H9 (cell line): ENCODE data around the gene HIF1A. TPM values are rescaled to one million over a fixed set of nuclear protein-coding genes. Genes with fewer than 3 reads are reported as not detected.
A peak's percentile ranks its signal among the peaks of the same experiment; 100 is the strongest.

ENCODE experiments used
- DNase-seq: peaks from one replicate; pipeline ENCODE4 v3.0.0-alpha.2; 2017
- H2AFZ ChIP-seq: one replicate; pipeline ENCODE4 v1.6.1; 2013; ENCODE audit warnings: mild to moderate bottlenecking, low read length, control low read depth, moderate library complexity
- H2AK5ac ChIP-seq: 2 replicates; pipeline ENCODE4 v1.6.1; 2013; ENCODE audit warnings: low read length, control low read depth, mixed read lengths; ENCODE audit not compliant: insufficient read length
- H2BK120ac ChIP-seq: one replicate; pipeline ENCODE4 v1.6.1; 2013; ENCODE audit warnings: low read depth, mild to moderate bottlenecking, low read length, control low read depth, inconsistent platforms; ENCODE audit not compliant: poor library complexity, severe bottlenecking
- H2BK12ac ChIP-seq: 2 replicates; pipeline ENCODE4 v1.6.1; 2013; ENCODE audit warnings: low read length, control low read depth, mixed read lengths, low read depth; ENCODE audit not compliant: insufficient read length
- H2BK15ac ChIP-seq: 2 replicates; pipeline ENCODE4 v1.6.1; 2013; ENCODE audit warnings: low read depth, low read length, control low read depth
- H2BK20ac ChIP-seq: one replicate; pipeline ENCODE4 v1.6.1; 2013; ENCODE audit warnings: low read depth, mild to moderate bottlenecking, low read length, control low read depth, inconsistent platforms; ENCODE audit not compliant: poor library complexity, severe bottlenecking
- H2BK5ac ChIP-seq: 2 replicates; pipeline ENCODE4 v1.6.1; 2013; ENCODE audit warnings: low read length, control low read depth, mixed read lengths; ENCODE audit not compliant: insufficient read length
- H3K14ac ChIP-seq: 2 replicates; pipeline ENCODE4 v1.6.1; 2013; ENCODE audit warnings: low read length, control low read depth; ENCODE audit not compliant: insufficient read depth
- H3K18ac ChIP-seq: 2 replicates; pipeline ENCODE4 v1.6.1; 2013; ENCODE audit warnings: low read depth, mild to moderate bottlenecking, mixed read lengths, low read length, control low read depth; ENCODE audit not compliant: insufficient read length
- H3K23ac ChIP-seq: 2 replicates; pipeline ENCODE4 v1.6.1; 2013; ENCODE audit warnings: low read length, control low read depth, mixed read lengths, low read depth; ENCODE audit not compliant: insufficient read length
- H3K23me2 ChIP-seq: 2 replicates; pipeline ENCODE4 v1.6.1; 2013; ENCODE audit warnings: low read depth, mild to moderate bottlenecking, mixed read lengths, low read length, control low read depth; ENCODE audit not compliant: insufficient read length, poor library complexity, severe bottlenecking
- H3K27ac ChIP-seq: 2 replicates; pipeline ENCODE4 v1.5.1; 2013; ENCODE audit warnings: low read length, control low read depth, mixed read lengths, low read depth; ENCODE audit not compliant: insufficient read length
- H3K27me3 ChIP-seq: 2 replicates; pipeline ENCODE4 v1.6.1; 2013; ENCODE audit warnings: low read length, control low read depth, inconsistent platforms; ENCODE audit not compliant: insufficient read depth
- H3K4ac ChIP-seq: 2 replicates; pipeline ENCODE4 v1.6.1; 2013; ENCODE audit warnings: low read depth, mild to moderate bottlenecking, control low read depth, inconsistent platforms, low read length, moderate library complexity
- H3K4me1 ChIP-seq: 2 replicates; pipeline ENCODE4 v1.6.1; 2013; ENCODE audit warnings: low read length, control low read depth, inconsistent platforms; ENCODE audit not compliant: insufficient read depth
- H3K4me2 ChIP-seq: 2 replicates; pipeline ENCODE4 v1.6.1; 2013; ENCODE audit warnings: low read length, control low read depth, mixed read lengths; ENCODE audit not compliant: insufficient read length, insufficient read depth
- H3K56ac ChIP-seq: 2 replicates; pipeline ENCODE4 v1.6.1; 2013; ENCODE audit warnings: low read depth, mild to moderate bottlenecking, mixed read lengths, low read length, control low read depth; ENCODE audit not compliant: insufficient read length
- H3K79me1 ChIP-seq: 2 replicates; pipeline ENCODE4 v1.6.1; 2013; ENCODE audit warnings: low read depth, mild to moderate bottlenecking, moderate library complexity, low read length, control low read depth, inconsistent platforms; ENCODE audit not compliant: insufficient read depth, poor library complexity, severe bottlenecking
- H3K79me2 ChIP-seq: 2 replicates; pipeline ENCODE4 v1.6.1; 2013; ENCODE audit warnings: low read length, control low read depth, inconsistent platforms; ENCODE audit not compliant: insufficient read depth
- H3K9ac ChIP-seq: 2 replicates; pipeline ENCODE4 v1.6.1; 2013; ENCODE audit warnings: low read length, control low read depth, mixed read lengths; ENCODE audit not compliant: insufficient read length; ENCODE audit errors: extremely low read depth
- H3K9me3 ChIP-seq: one replicate; pipeline ENCODE4 v1.6.1; 2013; ENCODE audit warnings: low read depth, low read length, inconsistent platforms; ENCODE audit not compliant: control insufficient read depth
- H3T11ph ChIP-seq: one replicate; pipeline ENCODE4 v1.6.1; 2013; ENCODE audit warnings: mild to moderate bottlenecking, low read length, control low read depth, inconsistent platforms
- H4K20me1 ChIP-seq: one replicate; pipeline ENCODE4 v1.6.1; 2013; ENCODE audit not compliant: control insufficient read depth, insufficient read length, insufficient read depth
- H4K5ac ChIP-seq: 2 replicates; pipeline ENCODE4 v1.6.1; 2013; ENCODE audit warnings: low read depth, mild to moderate bottlenecking, mixed read lengths, low read length, control low read depth; ENCODE audit not compliant: insufficient read length
- H4K8ac ChIP-seq: replicated peaks from 2 replicates; pipeline ENCODE4 v1.6.1; 2013; ENCODE audit warnings: low read length, control low read depth, mixed read lengths, low read depth; ENCODE audit not compliant: insufficient read length
- H4K91ac ChIP-seq: 2 replicates; pipeline ENCODE4 v1.6.1; 2013; ENCODE audit warnings: low read depth, mild to moderate bottlenecking, moderate library complexity, mixed read lengths, low read length, control low read depth; ENCODE audit not compliant: insufficient read length
- H3K27ac Mint-ChIP-seq, 3 experiments: 2 replicates in 2 of 3; 3 replicates in 1 of 3; pipeline ENCODE4 v1.8.0; 2020 to 2021; ENCODE audit warnings: mixed read lengths in 3 of 3, mild to moderate bottlenecking in 1 of 3, moderate library complexity in 1 of 3
- H3K27me3 Mint-ChIP-seq: 2 replicates; pipeline ENCODE4 v1.8.0; 2021; ENCODE audit warnings: low read depth, mild to moderate bottlenecking, moderate library complexity, mixed read lengths
- H3K36me3 Mint-ChIP-seq, 3 experiments: 2 replicates in 2 of 3; 3 replicates in 1 of 3; pipeline ENCODE4 v1.8.0; 2020 to 2021; ENCODE audit warnings: low read depth in 3 of 3, mixed read lengths in 3 of 3; ENCODE audit not compliant: insufficient read depth in 1 of 3
- H3K4me1 Mint-ChIP-seq, 2 experiments: 2 replicates each; pipeline ENCODE4 v1.8.0; 2020; ENCODE audit warnings: mixed read lengths in 2 of 2
- H3K4me3 Mint-ChIP-seq, 2 experiments: 2 replicates in 1 of 2; 3 replicates in 1 of 2; pipeline ENCODE4 v1.8.0; 2020 to 2021; ENCODE audit warnings: mild to moderate bottlenecking in 2 of 2, mixed read lengths in 2 of 2, moderate library complexity in 1 of 2
- H3K9me3 Mint-ChIP-seq, 2 experiments: 2 replicates in 1 of 2; 3 replicates in 1 of 2; pipeline ENCODE4 v1.8.0; 2020; ENCODE audit warnings: mild to moderate bottlenecking in 2 of 2, mixed read lengths in 2 of 2, moderate library complexity in 1 of 2
- WGBS: extraction: QIAGEN DNeasy Blood & Tissue Kit; methylation state at CpG from one replicate; pipeline ENCODE4 v1.1.7; 2013; ENCODE audit warnings: missing lambda C conversion rate, low lambda C conversion rate, mixed read lengths; ENCODE audit not compliant: insufficient read length; ENCODE audit errors: extremely low coverage; 5-methylcytosine and 5-hydroxymethylcytosine counted together
- total RNA-seq: library from RNA; stranded (reverse); gene quantifications from 2 replicates; pipeline ENCODE4 v1.2.1, GENCODE V29; 2021
- TF ChIP-seq, protein P1 (sequence below): fragments of 200-600 bp; sonication (generic); conservative IDR thresholded peaks from 3 replicates; pipeline ENCODE4 v1.8.0; 2021; ENCODE audit warnings: antibody characterized with exemption, mild to moderate bottlenecking

Gene HIF1A
- total RNA-seq, 1 experiment from 2014 or later: 154 TPM

DNA sequence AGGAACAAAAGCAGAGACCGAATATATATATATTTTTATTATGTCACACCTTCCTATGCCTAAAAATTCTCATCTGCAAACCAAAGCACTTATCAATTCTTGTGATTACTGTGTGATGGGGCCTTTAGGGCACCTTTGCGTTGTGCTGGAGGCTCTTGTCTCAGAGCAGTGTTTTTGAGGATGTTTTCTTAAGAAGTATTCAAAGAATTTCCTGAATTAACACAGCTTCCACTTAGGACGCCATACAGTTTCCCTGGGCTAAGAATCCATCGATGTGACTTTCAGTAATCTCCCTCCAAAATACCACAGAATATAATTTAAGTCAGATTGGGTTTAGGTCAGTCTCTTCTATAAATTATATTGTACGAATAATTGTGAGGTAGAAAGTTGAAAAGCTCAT, 22.0 kb upstream of the HIF1A start:
- Histone ChIP-seq H3K9me3 (no peaks in the 10 kb centered on the region), H2AK5ac (no peak overlapping the region), H2BK20ac (no peak overlapping the region), H4K91ac (no peak overlapping the region), H3K9ac (no peak overlapping the region), H3K79me1 (no peaks in the 10 kb centered on the region), H2BK12ac (no peak overlapping the region), H3K23ac (no peak overlapping the region), H3K56ac (no peak overlapping the region), H3K4me1 (peaks cover 2% of the 10 kb centered on the region; the same call in 1 of the 2 replicates), H3K23me2 (no peaks in the 10 kb centered on the region), H2BK15ac (no peak overlapping the region), H3K27me3 (no peaks in the 10 kb centered on the region), H2AFZ (no peak overlapping the region), H2BK120ac (no peak overlapping the region), H3K27ac (no peak overlapping the region), H3K79me2 (no peaks in the 10 kb centered on the region), H4K5ac (no peak overlapping the region), H3K4ac (no peak overlapping the region), H4K20me1 (no peaks in the 10 kb centered on the region), H2BK5ac (no peak overlapping the region), H3K4me2 (no peak overlapping the region), H4K8ac (no peak overlapping the region), H3K18ac (no peak overlapping the region), H3K14ac (no peak overlapping the region), H3T11ph (no peak overlapping the region)
- Mint-ChIP-seq H3K4me1 (peaks cover 12 to 25% of the 10 kb centered on the region in 2 experiments), H3K27ac (peak overlapping the region in 1 of 3 experiments; percentile 79; a peak in 1 of 7 replicates), H3K36me3 (no peaks in the 10 kb centered on the region), H3K4me3 (no peak overlapping the region), H3K27me3 (peaks cover 2% of the 10 kb centered on the region; the same call in 1 of the 2 replicates), H3K9me3 (no peaks in the 10 kb centered on the region)
- DNase-seq: no peak
- whole genome bisulfite sequencing: no CpG with 5 or more reads among the region's 5 CpGs
- TF ChIP-seq, protein P1, sequence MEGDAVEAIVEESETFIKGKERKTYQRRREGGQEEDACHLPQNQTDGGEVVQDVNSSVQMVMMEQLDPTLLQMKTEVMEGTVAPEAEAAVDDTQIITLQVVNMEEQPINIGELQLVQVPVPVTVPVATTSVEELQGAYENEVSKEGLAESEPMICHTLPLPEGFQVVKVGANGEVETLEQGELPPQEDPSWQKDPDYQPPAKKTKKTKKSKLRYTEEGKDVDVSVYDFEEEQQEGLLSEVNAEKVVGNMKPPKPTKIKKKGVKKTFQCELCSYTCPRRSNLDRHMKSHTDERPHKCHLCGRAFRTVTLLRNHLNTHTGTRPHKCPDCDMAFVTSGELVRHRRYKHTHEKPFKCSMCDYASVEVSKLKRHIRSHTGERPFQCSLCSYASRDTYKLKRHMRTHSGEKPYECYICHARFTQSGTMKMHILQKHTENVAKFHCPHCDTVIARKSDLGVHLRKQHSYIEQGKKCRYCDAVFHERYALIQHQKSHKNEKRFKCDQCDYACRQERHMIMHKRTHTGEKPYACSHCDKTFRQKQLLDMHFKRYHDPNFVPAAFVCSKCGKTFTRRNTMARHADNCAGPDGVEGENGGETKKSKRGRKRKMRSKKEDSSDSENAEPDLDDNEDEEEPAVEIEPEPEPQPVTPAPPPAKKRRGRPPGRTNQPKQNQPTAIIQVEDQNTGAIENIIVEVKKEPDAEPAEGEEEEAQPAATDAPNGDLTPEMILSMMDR: no peak
